AG09309 (cell line): ENCODE results near the gene CDKAL1.

Source experiments
- DNase-seq: peaks from one replicate; pipeline ENCODE4 v3.0.0-alpha.2; 2010; ENCODE audit warnings: low read depth
- H3K4me3 ChIP-seq: 2 replicates; pipeline ENCODE4 v1.5.1; 2011; ENCODE audit warnings: mild to moderate bottlenecking, low read depth, low read length, moderate library complexity; ENCODE audit not compliant: control insufficient read depth
- TF ChIP-seq, protein P1 (sequence below): IDR thresholded peaks from 2 replicates; pipeline ENCODE4 v1.5.1; 2011; ENCODE audit warnings: mild to moderate bottlenecking, low read depth, low read length, inconsistent platforms; ENCODE audit not compliant: insufficient read depth, control insufficient read depth; ENCODE audit errors: missing control alignments

The CDKAL1 gene

GRCh38 chr6:21277601-21278374, 743.5 kb downstream of the CDKAL1 start:
- DNase-seq = no peak
- H3K4me3 ChIP-seq = no peak overlapping the region
- TF ChIP-seq, protein P1, sequence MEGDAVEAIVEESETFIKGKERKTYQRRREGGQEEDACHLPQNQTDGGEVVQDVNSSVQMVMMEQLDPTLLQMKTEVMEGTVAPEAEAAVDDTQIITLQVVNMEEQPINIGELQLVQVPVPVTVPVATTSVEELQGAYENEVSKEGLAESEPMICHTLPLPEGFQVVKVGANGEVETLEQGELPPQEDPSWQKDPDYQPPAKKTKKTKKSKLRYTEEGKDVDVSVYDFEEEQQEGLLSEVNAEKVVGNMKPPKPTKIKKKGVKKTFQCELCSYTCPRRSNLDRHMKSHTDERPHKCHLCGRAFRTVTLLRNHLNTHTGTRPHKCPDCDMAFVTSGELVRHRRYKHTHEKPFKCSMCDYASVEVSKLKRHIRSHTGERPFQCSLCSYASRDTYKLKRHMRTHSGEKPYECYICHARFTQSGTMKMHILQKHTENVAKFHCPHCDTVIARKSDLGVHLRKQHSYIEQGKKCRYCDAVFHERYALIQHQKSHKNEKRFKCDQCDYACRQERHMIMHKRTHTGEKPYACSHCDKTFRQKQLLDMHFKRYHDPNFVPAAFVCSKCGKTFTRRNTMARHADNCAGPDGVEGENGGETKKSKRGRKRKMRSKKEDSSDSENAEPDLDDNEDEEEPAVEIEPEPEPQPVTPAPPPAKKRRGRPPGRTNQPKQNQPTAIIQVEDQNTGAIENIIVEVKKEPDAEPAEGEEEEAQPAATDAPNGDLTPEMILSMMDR = no peak

DNA sequence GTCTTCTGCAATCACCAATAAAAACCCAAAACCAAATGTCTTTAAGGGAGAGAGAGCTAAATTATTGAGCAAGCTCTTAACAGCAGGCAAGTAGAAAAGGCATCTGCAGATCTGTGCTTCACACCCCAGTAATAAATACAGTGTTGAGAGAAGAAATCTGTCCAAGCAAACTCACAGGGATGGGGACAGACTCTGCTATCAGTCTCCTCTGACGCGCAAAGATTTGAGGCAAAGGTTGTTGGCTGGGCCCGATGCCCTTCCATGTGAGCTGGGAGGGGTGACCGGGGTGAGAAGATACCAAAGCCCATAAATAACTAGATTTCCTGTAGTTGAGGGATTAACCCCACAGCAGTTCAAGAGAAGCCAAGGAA, 744.1 kb downstream of the CDKAL1 start:
- TF ChIP-seq, protein P1 = no peak
- peak; percentile 39 for DNase-seq
- H3K4me3 ChIP-seq = no peak overlapping the region

DNA sequence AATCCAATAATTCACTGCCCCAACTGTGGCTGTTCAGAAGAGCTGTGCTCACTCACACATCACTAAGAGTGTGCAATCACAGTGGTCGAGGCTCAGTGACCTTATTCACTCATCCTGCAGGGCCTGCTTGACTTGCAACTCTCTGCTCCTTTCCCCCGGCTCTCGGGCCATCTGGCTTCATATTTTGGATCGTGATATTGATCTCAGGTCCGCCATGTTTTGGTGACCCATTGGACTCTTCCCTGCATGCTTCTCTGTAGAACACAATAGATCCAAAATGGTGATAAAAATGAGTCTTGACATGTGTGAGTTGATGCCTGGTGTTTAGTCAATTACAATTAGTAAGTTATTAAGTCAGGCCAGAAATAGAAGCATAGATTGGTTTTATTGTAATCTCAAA, 745.4 kb downstream of the CDKAL1 start:
- no peak for DNase-seq
- no peak overlapping the region for H3K4me3 ChIP-seq
- TF ChIP-seq, protein P1 = no peak

GRCh38 chr6:21281366-21281765, 747.1 kb downstream of the CDKAL1 start:
- TF ChIP-seq, protein P1 = no peak

More at GRCh38 chr6:21281366-21281765, 747.1 kb downstream of the CDKAL1 start:
- DNase-seq = no peak
- H3K4me3 ChIP-seq = no peak overlapping the region
